ENCODE measurements around the gene ZBTB33.

The ZBTB33 gene

GRCh38 chrX:120251471-120252011 is 929 bp downstream of the ZBTB33 start:
- TF ChIP-seq CTCF (IDR thresholded peaks at IDR 0.05), result no peak

GRCh38 chrX:120253784-120254183 is 3.2 kb downstream of the ZBTB33 start:
- no peak for TF ChIP-seq CTCF (IDR thresholded peaks at IDR 0.05)

- no peak for TF ChIP-seq CTCF (IDR thresholded peaks at IDR 0.05)
These were observed 9.8 kb downstream of the ZBTB33 start for GRCh38 chrX:120260369-120260768.

- TF ChIP-seq CTCF (IDR thresholded peaks at IDR 0.05), result no peak
These were observed 12.5 kb downstream of the ZBTB33 start for GRCh38 chrX:120262859-120263708.

DNA sequence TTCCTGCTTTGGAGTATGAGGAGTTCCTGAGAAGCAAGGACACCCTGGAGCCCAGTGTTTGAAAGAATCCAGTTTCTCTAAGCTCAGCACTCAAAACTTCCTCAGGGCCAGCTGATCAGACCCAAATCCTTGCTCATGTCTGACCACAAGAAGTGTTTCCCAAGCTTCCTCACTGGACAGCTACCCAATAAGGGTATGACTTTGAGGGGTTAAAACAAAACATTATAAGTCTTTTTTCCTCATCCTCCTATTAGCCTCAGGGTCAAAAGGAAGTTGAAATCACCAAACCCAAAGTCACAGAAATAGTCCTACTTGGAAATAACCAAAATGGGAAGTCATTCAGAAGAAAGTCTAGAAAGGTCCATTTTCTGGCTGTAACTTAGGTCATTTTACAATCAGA is 13.7 kb downstream of the ZBTB33 start:
- TF ChIP-seq CTCF (IDR thresholded peaks at IDR 0.05), result no peak

DNA sequence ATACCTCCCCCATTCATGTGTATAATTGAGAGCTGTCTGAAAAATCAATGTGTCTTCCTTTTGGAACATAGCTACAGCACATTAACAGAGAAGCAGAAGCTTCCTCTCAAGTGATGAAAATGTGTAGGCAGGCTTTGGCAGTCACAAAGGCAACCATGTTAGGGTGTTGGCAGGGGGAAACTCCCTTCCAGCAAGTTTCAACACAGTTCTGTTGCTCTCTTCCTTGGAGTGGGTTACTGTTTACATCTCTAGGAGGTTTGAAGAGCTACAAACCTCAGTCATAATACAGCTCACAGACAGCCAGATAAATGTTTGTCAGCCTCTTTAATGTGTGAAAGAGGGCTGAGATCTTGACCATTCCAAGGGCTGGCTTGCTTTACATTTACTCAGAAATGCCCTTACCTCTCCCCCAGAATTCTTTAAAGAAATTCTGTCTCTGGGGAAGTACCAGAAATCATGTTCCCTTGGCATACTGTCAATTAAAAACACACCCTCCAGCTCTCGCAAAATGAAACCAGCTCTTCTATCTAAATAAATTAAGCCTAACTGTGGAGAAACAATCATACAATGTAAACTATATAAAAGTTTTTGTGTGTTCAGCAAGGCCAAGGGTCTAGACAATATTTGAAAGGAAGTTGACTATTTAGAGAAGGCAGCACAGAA is 18.9 kb downstream of the ZBTB33 start:
- TF ChIP-seq CTCF (IDR thresholded peaks at IDR 0.05), result no peak

DNA sequence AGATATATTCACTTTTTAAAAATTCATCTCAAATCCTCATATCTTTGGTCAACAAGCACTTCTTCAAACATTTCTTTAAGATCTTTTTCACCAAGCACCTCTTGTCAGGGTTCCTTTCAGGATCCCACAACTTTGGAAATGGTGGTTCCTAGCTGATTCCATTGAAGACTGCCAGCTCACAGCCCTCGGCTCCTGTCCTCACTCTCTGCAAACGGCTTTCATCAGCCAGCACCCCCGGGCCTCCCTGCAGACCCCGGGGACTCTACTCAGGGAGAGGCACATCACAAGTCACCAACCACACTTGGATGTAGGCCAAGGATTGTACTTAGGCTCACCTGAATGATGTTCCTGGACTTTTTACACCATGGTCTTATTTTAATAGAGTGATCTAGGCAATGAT is 20.0 kb downstream of the ZBTB33 start:
- no peak for TF ChIP-seq CTCF (IDR thresholded peaks at IDR 0.05)

Measured in LNCAP (cell line).